H9 (cell line): ENCODE results near the gene TSEN15. TPM values are rescaled to one million over a fixed set of nuclear protein-coding genes. Genes with fewer than 3 reads are reported as not detected.

Experiments used
- DNase-seq: peaks from one replicate; pipeline ENCODE4 v3.0.0-alpha.2; 2017
- H2AFZ ChIP-seq: one replicate; pipeline ENCODE4 v1.6.1; 2013; ENCODE audit warnings: mild to moderate bottlenecking, low read length, control low read depth, moderate library complexity
- H2AK5ac ChIP-seq: 2 replicates; pipeline ENCODE4 v1.6.1; 2013; ENCODE audit warnings: low read length, control low read depth, mixed read lengths; ENCODE audit not compliant: insufficient read length
- H2BK120ac ChIP-seq: one replicate; pipeline ENCODE4 v1.6.1; 2013; ENCODE audit warnings: low read depth, mild to moderate bottlenecking, low read length, control low read depth, inconsistent platforms; ENCODE audit not compliant: poor library complexity, severe bottlenecking
- H2BK12ac ChIP-seq: 2 replicates; pipeline ENCODE4 v1.6.1; 2013; ENCODE audit warnings: low read length, control low read depth, mixed read lengths, low read depth; ENCODE audit not compliant: insufficient read length
- H2BK15ac ChIP-seq: 2 replicates; pipeline ENCODE4 v1.6.1; 2013; ENCODE audit warnings: low read depth, low read length, control low read depth
- H2BK20ac ChIP-seq: one replicate; pipeline ENCODE4 v1.6.1; 2013; ENCODE audit warnings: low read depth, mild to moderate bottlenecking, low read length, control low read depth, inconsistent platforms; ENCODE audit not compliant: poor library complexity, severe bottlenecking
- H2BK5ac ChIP-seq: 2 replicates; pipeline ENCODE4 v1.6.1; 2013; ENCODE audit warnings: low read length, control low read depth, mixed read lengths; ENCODE audit not compliant: insufficient read length
- H3K14ac ChIP-seq: 2 replicates; pipeline ENCODE4 v1.6.1; 2013; ENCODE audit warnings: low read length, control low read depth; ENCODE audit not compliant: insufficient read depth
- H3K18ac ChIP-seq: 2 replicates; pipeline ENCODE4 v1.6.1; 2013; ENCODE audit warnings: low read depth, mild to moderate bottlenecking, mixed read lengths, low read length, control low read depth; ENCODE audit not compliant: insufficient read length
- H3K23ac ChIP-seq: 2 replicates; pipeline ENCODE4 v1.6.1; 2013; ENCODE audit warnings: low read length, control low read depth, mixed read lengths, low read depth; ENCODE audit not compliant: insufficient read length
- H3K23me2 ChIP-seq: 2 replicates; pipeline ENCODE4 v1.6.1; 2013; ENCODE audit warnings: low read depth, mild to moderate bottlenecking, mixed read lengths, low read length, control low read depth; ENCODE audit not compliant: insufficient read length, poor library complexity, severe bottlenecking
- H3K27ac ChIP-seq: 2 replicates; pipeline ENCODE4 v1.5.1; 2013; ENCODE audit warnings: low read length, control low read depth, mixed read lengths, low read depth; ENCODE audit not compliant: insufficient read length
- H3K27me3 ChIP-seq: 2 replicates; pipeline ENCODE4 v1.6.1; 2013; ENCODE audit warnings: low read length, control low read depth, inconsistent platforms; ENCODE audit not compliant: insufficient read depth
- H3K4ac ChIP-seq: 2 replicates; pipeline ENCODE4 v1.6.1; 2013; ENCODE audit warnings: low read depth, mild to moderate bottlenecking, control low read depth, inconsistent platforms, low read length, moderate library complexity
- H3K4me1 ChIP-seq: 2 replicates; pipeline ENCODE4 v1.6.1; 2013; ENCODE audit warnings: low read length, control low read depth, inconsistent platforms; ENCODE audit not compliant: insufficient read depth
- H3K4me2 ChIP-seq: 2 replicates; pipeline ENCODE4 v1.6.1; 2013; ENCODE audit warnings: low read length, control low read depth, mixed read lengths; ENCODE audit not compliant: insufficient read length, insufficient read depth
- H3K56ac ChIP-seq: 2 replicates; pipeline ENCODE4 v1.6.1; 2013; ENCODE audit warnings: low read depth, mild to moderate bottlenecking, mixed read lengths, low read length, control low read depth; ENCODE audit not compliant: insufficient read length
- H3K79me1 ChIP-seq: 2 replicates; pipeline ENCODE4 v1.6.1; 2013; ENCODE audit warnings: low read depth, mild to moderate bottlenecking, moderate library complexity, low read length, control low read depth, inconsistent platforms; ENCODE audit not compliant: insufficient read depth, poor library complexity, severe bottlenecking
- H3K79me2 ChIP-seq: 2 replicates; pipeline ENCODE4 v1.6.1; 2013; ENCODE audit warnings: low read length, control low read depth, inconsistent platforms; ENCODE audit not compliant: insufficient read depth
- H3K9ac ChIP-seq: 2 replicates; pipeline ENCODE4 v1.6.1; 2013; ENCODE audit warnings: low read length, control low read depth, mixed read lengths; ENCODE audit not compliant: insufficient read length; ENCODE audit errors: extremely low read depth
- H3K9me3 ChIP-seq: one replicate; pipeline ENCODE4 v1.6.1; 2013; ENCODE audit warnings: low read depth, low read length, inconsistent platforms; ENCODE audit not compliant: control insufficient read depth
- H3T11ph ChIP-seq: one replicate; pipeline ENCODE4 v1.6.1; 2013; ENCODE audit warnings: mild to moderate bottlenecking, low read length, control low read depth, inconsistent platforms
- H4K20me1 ChIP-seq: one replicate; pipeline ENCODE4 v1.6.1; 2013; ENCODE audit not compliant: control insufficient read depth, insufficient read length, insufficient read depth
- H4K5ac ChIP-seq: 2 replicates; pipeline ENCODE4 v1.6.1; 2013; ENCODE audit warnings: low read depth, mild to moderate bottlenecking, mixed read lengths, low read length, control low read depth; ENCODE audit not compliant: insufficient read length
- H4K8ac ChIP-seq: replicated peaks from 2 replicates; pipeline ENCODE4 v1.6.1; 2013; ENCODE audit warnings: low read length, control low read depth, mixed read lengths, low read depth; ENCODE audit not compliant: insufficient read length
- H4K91ac ChIP-seq: 2 replicates; pipeline ENCODE4 v1.6.1; 2013; ENCODE audit warnings: low read depth, mild to moderate bottlenecking, moderate library complexity, mixed read lengths, low read length, control low read depth; ENCODE audit not compliant: insufficient read length
- H3K27ac Mint-ChIP-seq, 3 experiments: 2 replicates in 2 of 3; 3 replicates in 1 of 3; pipeline ENCODE4 v1.8.0; 2020 to 2021; ENCODE audit warnings: mixed read lengths in 3 of 3, mild to moderate bottlenecking in 1 of 3, moderate library complexity in 1 of 3
- H3K27me3 Mint-ChIP-seq: 2 replicates; pipeline ENCODE4 v1.8.0; 2021; ENCODE audit warnings: low read depth, mild to moderate bottlenecking, moderate library complexity, mixed read lengths
- H3K36me3 Mint-ChIP-seq, 3 experiments: 2 replicates in 2 of 3; 3 replicates in 1 of 3; pipeline ENCODE4 v1.8.0; 2020 to 2021; ENCODE audit warnings: low read depth in 3 of 3, mixed read lengths in 3 of 3; ENCODE audit not compliant: insufficient read depth in 1 of 3
- H3K4me1 Mint-ChIP-seq, 2 experiments: 2 replicates each; pipeline ENCODE4 v1.8.0; 2020; ENCODE audit warnings: mixed read lengths in 2 of 2
- H3K4me3 Mint-ChIP-seq, 2 experiments: 2 replicates in 1 of 2; 3 replicates in 1 of 2; pipeline ENCODE4 v1.8.0; 2020 to 2021; ENCODE audit warnings: mild to moderate bottlenecking in 2 of 2, mixed read lengths in 2 of 2, moderate library complexity in 1 of 2
- H3K9me3 Mint-ChIP-seq, 2 experiments: 2 replicates in 1 of 2; 3 replicates in 1 of 2; pipeline ENCODE4 v1.8.0; 2020; ENCODE audit warnings: mild to moderate bottlenecking in 2 of 2, mixed read lengths in 2 of 2, moderate library complexity in 1 of 2
- WGBS: extraction: QIAGEN DNeasy Blood & Tissue Kit; methylation state at CpG from one replicate; pipeline ENCODE4 v1.1.7; 2013; ENCODE audit warnings: missing lambda C conversion rate, low lambda C conversion rate, mixed read lengths; ENCODE audit not compliant: insufficient read length; ENCODE audit errors: extremely low coverage; 5-methylcytosine and 5-hydroxymethylcytosine counted together
- long read RNA-seq: library from polyadenylated mRNA; unstranded; transcript quantifications from one replicate; pipeline ENCODE4 v2.0.0, GENCODE V29; 2020
- total RNA-seq: library from RNA; stranded (reverse); gene quantifications from 2 replicates; pipeline ENCODE4 v1.2.1, GENCODE V29; 2021
- TF ChIP-seq, protein P1 (sequence below): fragments of 200-600 bp; sonication (generic); conservative IDR thresholded peaks from 3 replicates; pipeline ENCODE4 v1.8.0; 2021; ENCODE audit warnings: antibody characterized with exemption, mild to moderate bottlenecking

TSEN15 gene
- 20.1 and 21.9 TPM in 2 replicates for total RNA-seq
- long read RNA-seq, transcript TSEN15-207 (5 exons, 1,834 nt), result minor isoform, 27 of 171 reads
- long read RNA-seq, transcript TSEN15-203 (4 exons, 1,844 nt), result minor isoform, 30 of 171 reads
- long read RNA-seq, transcript TSEN15-216 (5 exons, 1,986 nt), result major isoform, 104 of 171 reads
- long read RNA-seq, partial matches to known transcripts, result 0 of 171 reads
- long read RNA-seq, other reads (novel, unspliced or antisense), result 3 of 171 reads

DNA sequence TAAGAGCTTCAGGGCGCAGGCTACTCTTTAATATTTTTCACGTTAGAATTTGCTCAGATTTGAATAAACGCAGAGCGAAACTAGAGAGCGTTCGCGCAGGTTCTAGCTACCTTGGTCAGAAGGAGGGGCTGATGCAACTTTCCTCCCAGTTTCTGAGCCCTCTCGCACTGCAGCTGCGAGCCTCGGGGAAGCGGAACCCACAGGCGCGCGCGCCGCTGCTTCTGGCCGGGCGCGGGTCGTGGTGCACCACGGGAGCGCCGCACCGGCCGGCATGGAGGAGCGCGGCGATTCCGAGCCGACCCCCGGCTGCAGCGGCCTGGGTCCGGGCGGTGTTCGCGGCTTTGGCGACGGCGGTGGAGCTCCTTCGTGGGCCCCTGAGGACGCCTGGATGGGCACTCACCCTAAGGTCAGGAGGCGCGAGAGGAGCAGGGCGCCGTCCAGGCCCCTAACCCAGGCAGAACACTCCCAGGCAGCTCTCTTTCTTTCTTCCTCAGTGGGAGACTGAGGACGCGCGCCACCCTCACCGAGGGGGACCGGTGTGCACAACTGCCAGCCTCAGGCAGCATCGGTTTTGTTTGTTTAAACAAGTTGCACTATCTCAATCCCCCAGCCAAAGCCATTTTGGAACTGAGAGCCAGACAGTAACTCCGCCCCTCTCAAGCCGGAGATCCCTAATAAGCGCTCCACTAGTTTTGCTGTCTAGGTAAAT, at the start of gene TSEN15:
TSEN15 (plus strand) TSS at position 246 of the 709 bp plus-strand sequence; CDS start at position 272, 26 bp downstream.
- Histone ChIP-seq H3K27ac (peak within 1 kb of the TSS; percentile 81), H3K56ac (peak within 1 kb of the TSS; percentile 56), H3K27me3 (no peaks in the 10 kb centered on the region), H2AFZ (peak within 1 kb of the TSS; percentile 33), H2BK15ac (no peak within 1 kb of the TSS), H3K4me2 (peak within 1 kb of the TSS; percentile 67), H2BK5ac (no peak within 1 kb of the TSS), H3K79me1 (no peaks in the 10 kb centered on the region), H3T11ph (peak within 1 kb of the TSS; percentile 23), H3K9ac (peak within 1 kb of the TSS; percentile 88), H2BK20ac (no peak within 1 kb of the TSS), H3K4ac (no peak within 1 kb of the TSS; the same call in 1 of the 2 replicates), H4K91ac (no peak within 1 kb of the TSS), H4K20me1 (no peaks in the 10 kb centered on the region), H3K4me1 (peaks cover 3% of the 10 kb centered on the region; the same call in 1 of the 2 replicates), H4K5ac (peak within 1 kb of the TSS; percentile 63), H2BK120ac (peak within 1 kb of the TSS; percentile 14), H3K23ac (no peak within 1 kb of the TSS), H3K23me2 (peaks cover 4% of the 10 kb centered on the region), H2AK5ac (no peak within 1 kb of the TSS), H4K8ac (no peak within 1 kb of the TSS), H2BK12ac (peak within 1 kb of the TSS; percentile 3), H3K18ac (peak within 1 kb of the TSS; percentile 93), H3K9me3 (no peaks in the 10 kb centered on the region), H3K14ac (peak within 1 kb of the TSS; percentile 91), H3K79me2 (no peaks in the 10 kb centered on the region)
- peaks cover 7 to 20% (median 10%) of the 10 kb centered on the region in 3 experiments for H3K36me3 Mint-ChIP-seq
- H3K4me3 Mint-ChIP-seq, result peak within 1 kb of the TSS; percentile 88 to 95
- H3K9me3 Mint-ChIP-seq, result no peaks in the 10 kb centered on the region; a peak in 2 of 5 replicates
- TF ChIP-seq, protein P1, sequence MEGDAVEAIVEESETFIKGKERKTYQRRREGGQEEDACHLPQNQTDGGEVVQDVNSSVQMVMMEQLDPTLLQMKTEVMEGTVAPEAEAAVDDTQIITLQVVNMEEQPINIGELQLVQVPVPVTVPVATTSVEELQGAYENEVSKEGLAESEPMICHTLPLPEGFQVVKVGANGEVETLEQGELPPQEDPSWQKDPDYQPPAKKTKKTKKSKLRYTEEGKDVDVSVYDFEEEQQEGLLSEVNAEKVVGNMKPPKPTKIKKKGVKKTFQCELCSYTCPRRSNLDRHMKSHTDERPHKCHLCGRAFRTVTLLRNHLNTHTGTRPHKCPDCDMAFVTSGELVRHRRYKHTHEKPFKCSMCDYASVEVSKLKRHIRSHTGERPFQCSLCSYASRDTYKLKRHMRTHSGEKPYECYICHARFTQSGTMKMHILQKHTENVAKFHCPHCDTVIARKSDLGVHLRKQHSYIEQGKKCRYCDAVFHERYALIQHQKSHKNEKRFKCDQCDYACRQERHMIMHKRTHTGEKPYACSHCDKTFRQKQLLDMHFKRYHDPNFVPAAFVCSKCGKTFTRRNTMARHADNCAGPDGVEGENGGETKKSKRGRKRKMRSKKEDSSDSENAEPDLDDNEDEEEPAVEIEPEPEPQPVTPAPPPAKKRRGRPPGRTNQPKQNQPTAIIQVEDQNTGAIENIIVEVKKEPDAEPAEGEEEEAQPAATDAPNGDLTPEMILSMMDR, result no peak
- H3K27me3 Mint-ChIP-seq, result peaks cover 3% of the 10 kb centered on the region
- H3K27ac Mint-ChIP-seq, result peak within 1 kb of the TSS; percentile 98 to 99 (median 99)
- H3K4me1 Mint-ChIP-seq, result peaks cover 46 to 56% of the 10 kb centered on the region in 2 experiments
- WGBS, result no CpG with 5 or more reads among the region's 54 CpGs
- DNase-seq, result peak; percentile 71
